ENCODE data around the gene NR6A1. TPM values are rescaled to one million over a fixed set of nuclear protein-coding genes. Genes with fewer than 3 reads are reported as not detected.

NR6A1 gene
- total RNA-seq, 1 donor from 2014 or later = 2.0 TPM

DNA sequence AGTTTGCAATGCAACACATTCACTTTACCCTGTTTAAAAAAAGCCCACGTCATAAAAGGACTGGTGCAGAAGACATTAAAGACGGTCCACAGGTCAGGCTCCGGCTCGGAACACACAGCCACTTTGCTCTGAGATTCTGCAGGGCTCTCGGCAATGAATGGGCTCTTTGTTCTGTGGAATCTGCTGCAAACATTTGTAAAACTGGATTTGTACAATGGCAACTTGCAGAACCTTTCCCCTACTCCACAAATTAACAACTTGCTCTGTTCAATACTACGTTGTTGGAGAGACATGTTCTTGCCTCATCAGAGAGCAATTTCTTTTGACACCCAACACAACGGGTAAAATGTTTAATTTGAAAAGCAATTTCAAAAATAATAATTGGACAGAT, 250.9 kb downstream of the NR6A1 start:
- no peak for DNase-seq

DNA sequence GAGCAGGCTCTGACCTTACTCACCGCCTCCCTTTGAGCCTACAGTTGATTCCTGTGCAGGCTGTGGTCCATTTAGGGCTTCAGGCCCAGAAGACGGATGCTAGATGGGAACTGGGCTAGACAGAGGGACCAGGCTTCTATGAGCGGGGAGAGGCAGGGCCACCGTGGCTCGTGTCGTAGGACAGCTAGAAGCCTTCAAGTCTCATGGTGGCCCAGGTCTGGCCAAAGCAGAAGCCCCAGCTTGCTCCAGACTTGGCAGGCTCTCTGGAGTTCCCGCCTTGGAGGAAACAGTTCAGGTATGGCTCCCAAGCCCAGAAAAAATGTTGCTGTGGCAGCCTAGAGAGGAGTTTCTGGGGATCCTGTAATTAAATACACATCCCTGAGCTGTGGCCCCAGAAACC, 253.0 kb downstream of the NR6A1 start:
- DNase-seq = no peak

DNA sequence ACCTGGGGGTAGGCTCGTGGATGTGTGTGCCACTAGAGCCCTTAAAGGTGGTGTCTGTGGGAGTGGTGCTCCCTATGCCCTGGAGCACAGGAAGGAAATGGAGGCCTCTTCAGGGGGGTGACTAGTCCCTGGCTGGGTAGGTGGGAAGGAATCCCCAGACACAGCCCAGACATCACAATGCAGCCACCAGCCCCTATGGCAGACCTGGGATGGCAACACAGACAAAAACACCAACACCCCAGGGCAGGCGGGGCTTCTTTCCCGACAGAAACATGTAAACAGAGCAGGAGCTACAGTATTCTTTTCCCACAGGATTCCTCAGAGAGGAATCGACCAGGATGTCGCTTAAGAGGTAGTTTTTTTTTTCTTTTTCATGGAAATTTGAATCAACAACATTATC, 253.5 kb downstream of the NR6A1 start:
- DNase-seq = no peak

DNA sequence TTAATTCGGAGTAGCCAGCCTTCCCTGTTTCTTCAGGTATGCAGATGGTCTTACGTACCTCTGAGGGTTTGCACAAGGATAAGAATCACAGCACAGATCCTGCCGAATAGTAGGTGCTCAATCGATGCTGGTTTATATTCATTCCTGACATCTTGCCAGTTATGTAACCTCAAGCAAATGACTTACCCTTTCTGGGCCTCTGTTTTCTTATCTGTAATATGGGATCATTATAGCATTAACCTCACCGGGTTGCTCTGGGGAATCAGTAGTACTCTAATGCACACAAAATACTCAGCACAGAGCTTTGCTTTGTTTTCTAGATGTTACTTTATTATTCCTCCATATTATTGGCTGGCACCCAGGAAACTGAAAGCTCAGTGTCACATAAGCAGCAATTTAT, 256.2 kb downstream of the NR6A1 start:
- DNase-seq = no peak

DNA sequence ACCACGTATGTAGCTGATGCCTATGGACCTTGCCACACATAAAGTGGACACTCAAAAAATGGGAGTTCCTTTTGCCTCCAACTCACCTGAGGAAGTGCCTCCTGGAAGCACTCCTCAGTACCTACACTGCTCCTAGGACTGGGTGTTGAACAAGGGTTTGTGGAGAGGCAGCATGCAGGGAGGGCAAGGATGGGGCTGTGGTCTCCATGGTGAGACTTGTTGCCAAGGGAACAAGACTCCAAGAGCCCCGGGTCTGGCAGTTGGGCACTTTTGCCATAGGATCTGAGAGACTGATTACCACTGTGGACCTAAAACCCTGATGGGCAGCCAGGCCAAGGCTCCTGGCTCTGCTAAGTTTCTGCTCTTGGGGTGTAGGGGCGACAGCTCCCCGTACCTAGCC, 257.0 kb downstream of the NR6A1 start:
- no peak for DNase-seq

DNA sequence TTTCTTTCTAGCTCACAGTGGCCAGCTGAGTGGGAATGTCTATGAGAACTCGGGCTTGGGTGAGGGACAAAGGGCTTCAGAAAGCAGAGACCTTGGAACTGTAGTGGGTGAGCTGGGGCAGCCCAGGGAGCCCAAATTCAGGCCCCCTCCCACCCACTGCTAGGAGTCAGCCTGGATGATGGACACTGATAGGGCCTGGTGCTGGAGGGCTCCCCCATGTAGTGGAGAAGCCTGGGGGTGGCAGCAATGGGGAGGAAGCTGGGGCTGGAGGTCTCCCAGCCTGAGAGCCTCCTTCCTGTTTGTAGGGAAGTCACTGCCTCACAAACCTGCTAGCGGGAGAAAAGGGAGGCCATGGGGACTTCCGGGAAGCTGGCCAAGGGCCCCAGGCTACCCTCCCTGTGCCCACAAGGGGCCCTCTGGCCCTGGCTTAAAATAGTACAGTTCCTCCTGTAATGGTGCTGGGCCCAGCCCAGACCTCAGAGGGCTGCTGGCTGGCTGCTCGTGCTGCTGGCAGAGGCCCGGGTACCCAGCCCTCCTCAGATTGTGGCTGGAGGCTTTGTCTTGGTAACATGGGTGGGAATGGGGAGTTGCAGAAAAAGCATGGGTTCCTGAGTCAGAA, 257.6 kb downstream of the NR6A1 start:
- no peak for DNase-seq

DNA sequence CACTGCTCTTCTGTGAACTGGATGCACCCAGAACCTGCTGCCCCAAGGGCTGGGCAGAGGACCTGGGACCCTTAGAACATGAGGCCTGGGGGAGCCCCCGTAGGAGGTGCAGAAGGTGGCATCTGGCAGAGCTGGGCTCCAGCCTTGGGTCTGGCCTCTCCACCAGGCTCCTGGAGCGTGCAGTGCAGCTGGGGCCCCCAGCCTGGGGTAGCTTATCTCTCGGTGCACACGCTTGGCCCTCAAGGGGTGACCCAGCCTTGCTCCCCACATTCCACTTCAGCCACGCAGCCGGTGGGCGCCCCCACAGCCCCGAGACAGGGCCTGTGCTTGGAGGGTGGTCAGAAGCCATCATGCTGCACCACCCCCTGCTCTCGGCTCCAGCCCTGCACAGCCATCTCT, 258.3 kb downstream of the NR6A1 start:
- DNase-seq = no peak

DNA sequence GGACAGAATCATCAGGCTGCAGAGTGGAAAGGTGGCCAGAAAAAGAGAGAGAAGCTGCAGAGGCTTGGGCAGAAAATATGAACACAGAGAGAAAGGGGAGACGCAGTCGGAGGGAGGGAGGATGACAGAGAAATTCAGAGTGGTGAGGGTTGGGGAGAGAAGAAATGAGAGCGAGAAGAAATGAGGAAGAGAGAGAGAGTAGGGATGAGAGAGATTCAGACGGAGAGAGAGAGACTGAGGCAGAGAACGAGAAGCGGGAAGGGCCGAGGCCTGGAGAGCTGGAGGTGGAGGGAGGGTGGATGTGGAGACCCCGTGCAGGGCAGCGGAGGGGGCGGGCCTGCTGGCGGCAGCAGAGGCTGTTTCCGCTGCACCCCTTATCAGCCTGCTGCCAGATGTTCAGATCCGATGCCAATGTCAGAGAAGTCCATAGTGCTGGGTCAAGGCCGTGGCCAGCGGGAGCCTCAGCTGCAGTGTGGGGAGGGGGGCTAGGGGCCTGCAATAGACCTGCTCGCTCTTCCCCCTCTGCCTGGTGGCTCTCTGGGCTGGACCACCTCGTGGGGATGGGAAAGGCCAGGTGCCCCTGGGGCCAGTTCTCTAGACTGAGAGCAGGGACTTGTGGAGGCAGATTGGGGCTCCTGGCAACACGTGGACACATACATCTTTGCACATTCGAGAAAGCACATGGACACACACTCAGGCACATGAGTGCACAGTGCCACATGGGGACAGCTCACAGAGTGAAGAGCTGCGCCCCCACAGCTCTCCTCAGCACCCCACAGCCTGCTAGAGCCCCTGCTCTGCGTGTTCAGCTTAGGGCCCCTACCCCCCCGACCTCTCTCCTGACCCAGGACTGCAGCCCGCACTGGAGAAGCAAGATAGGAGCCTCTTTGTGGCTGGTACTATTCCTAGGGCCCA, 259.0 kb downstream of the NR6A1 start:
- DNase-seq = no peak

DNA sequence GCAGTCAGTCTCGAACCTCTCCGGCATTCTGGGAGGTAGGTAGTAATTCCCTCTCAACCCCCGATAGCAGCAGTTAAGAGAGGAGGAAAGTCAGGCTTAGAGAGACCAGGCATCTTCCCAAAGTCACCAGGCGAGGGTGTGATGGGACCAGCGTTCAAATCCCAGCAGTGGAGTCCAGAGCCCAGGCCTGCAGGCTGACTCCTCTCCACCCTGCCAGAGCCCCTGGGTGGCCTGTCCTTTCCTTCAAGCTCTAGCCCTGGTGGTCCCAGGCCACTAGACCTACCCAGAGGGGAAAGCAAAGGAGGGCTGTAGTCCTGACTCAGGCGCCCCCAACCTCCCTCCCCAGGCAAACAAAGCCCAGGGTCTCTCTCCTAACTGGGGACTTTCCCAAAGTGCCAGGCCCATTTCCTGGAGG, 259.7 kb downstream of the NR6A1 start:
- DNase-seq = no peak

DNA sequence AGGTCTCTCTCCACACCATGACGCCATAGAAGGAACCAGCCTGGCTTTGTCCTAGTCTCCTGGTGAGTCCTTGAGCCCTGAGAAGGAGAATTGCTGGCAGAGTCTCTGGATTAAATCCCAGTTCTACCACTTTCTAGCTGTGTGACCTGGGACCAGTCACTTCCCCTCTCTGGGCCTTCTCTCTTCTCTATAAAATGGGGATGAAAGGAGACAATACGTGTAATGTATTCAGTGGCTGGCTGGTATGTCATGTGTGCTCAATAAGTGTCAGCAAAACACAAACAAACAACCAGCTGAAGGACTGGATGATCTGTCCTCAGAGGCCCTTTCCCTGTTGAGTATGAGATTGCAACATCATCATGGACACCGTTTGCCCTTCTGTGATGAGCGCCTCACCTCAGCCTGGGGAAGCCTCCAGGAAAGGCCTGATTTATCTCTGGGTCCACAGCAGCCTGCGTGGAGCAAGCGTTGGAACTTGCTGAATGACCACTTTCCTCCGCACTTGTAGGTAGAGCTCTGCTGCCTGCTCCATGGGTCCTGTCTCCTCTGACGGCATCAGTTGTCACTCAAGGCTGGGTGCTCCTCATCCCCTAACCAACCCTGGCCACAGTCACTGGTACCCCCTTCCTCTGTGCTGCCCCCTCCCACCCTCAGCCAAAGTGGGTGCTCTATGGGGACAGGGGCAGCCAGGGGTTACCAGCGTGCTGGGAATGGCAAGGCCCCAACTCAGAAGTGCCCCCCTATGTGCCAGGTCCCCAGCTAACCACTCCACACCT, 260.3 kb downstream of the NR6A1 start:
- no peak for DNase-seq

DNA sequence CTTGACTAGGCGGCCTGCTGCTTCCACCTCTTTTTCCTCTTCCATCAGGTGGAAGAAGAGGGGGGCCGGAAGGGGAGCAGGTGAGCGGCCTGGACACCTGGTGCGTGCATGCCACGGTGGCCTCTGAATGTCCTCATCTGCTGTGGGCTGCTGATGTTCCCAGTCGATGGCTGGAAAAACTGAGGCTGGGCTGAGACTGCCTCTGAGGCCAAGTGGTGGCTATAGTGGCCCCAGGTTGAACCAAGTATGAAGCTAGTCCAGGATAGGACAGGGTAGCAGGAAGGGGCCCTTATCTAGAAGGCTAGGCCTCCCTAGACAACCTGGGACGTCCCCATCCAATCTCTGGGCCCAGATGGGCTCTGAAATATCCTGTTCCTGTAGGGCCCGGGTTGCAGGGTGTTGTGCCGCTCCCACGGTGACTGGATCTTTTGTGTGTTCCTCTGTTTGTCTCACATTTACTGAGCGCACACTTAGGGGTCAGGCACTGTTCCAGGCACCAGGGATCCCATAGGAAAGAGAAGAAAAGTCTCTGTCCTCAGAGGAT, 263.2 kb downstream of the NR6A1 start:
- no peak for DNase-seq

DNA sequence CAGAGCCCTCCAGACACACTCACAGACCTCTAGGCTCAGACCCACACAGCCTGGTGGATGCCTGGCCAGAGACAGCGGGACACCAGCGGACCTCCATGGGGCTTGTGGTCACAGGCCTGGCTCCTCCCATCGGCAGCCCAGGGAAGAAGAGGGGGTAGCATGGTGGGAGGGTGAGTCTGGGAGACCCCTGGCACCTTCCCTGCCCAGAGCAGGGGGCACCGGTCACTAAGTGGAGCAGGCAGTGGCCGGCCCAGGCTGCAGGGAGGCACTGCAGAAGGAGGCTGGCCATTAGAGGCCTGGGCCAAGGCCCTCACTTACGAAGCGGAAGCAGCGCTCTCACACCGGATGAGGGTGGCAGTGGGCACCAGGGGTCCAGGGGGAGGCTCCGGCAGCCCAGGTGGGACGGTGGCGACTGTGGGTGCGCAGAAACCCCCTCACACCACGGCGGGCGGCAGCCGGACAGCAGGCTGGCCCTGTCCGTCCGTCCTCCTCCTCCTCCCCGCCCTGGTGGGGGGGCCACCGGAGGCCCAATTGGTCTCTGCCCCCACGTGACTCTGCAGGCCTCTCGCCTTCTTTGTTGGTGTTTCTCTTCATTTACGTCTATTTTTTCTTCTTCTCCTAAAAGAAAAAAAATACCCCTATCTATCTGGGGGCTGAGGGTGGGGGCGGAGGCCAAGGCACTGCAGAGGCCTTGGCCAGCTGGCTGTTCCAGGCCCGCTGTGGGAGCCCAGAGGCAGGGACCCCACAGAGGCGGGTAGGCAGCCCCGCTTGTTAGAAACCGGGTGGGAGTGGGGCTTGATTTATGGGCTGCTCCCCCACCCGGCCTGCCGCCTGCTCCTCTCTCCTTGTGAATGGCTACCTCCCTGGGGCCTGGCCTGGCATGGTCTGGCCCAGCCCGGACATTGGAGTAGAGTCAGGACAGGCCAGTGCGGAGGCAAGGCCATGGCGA, 263.9 kb downstream of the NR6A1 start, which contains the start of gene NR5A1:
NR5A1 (minus strand) TSS at position 469 of the 949 bp plus-strand sequence. CDS start 4,004 bp downstream, outside the sequence.
- DNase-seq = no peak

DNA sequence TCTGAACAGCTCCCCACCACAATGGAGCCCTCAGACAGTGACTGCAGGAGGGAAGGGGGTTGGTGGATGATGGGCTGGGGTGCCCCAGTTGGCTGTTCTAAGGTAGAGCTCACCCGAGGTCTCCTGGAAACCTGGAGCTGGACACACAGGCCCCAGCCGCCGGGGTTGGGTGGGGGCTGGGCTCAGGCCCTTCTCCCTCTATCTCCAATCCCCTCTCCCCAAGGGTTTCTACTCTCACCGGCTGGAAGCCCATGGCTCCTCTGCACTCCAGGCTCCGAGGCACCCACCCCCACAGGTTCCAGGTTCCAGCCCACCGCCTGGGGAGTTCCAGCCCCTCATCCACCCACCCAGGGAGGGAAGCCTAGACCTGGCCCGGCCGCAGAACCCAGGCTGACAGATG, 264.7 kb downstream of the NR6A1 start:
- DNase-seq = no peak

DNA sequence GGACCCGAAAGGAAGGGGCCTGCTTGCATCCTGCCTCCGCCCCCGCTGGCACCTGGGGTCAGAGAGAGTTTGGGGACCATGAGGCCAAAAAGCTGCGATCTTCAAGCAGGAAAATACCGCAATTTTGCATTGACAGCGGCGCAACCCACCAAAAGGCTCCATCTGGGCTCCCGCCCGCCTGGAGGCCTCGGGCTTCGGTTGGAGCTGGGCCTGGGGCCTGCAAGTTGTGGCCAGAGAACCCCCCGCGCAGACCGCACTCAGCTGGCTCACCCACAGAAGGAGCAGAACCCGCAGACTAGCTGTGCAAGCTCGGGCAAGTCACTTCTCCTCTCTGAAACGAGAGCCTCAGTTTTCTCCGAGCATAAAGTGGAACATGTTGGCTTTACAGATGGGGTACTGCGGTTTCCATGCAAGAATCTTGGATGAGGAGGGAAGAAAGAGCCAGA, 265.2 kb downstream of the NR6A1 start:
- no peak for DNase-seq

DNA sequence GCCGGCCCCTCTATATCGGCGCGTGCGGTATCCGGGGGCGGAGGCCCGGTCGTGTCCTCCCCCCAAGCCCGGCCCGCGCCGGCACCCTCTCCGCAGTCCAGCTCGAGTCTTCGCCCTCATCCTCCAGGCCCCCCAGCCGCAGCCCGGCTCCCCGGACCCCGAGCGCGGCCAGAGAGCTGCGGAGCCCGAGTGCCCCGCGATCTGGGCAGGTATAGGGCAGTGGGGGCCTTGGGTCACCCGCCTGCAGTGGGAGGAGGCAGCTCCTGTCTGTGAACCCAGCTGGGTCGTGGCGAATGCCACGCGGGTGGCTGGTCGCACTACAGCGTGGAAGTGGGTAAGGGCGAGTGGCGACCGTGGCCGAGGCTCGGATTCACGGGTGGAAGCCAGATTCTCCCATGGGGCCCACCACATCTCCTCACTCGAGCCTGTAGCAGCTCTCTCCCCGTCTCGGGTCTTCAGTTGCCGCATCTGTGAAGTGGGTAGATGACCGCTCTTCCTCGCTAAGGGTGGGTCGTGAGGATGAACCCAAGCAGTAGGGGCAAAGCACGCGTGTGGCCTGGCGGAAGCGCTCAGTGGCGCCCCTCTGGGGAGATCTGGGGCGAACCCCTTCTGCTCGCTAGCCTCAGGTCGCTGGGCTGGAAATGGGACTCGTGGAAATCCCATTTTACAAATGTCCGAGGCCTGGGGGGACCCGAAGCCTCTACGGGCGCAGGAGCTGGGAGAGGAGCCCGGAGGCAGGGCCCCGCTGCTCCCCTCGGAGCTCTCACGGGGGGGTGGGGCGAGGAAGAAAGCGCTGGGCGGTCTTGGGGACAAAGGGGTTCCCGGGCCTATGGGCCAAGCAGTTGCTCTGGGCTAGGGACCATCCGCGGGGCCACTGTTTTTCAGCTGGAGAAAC, 265.9 kb downstream of the NR6A1 start:
- DNase-seq = no peak

DNA sequence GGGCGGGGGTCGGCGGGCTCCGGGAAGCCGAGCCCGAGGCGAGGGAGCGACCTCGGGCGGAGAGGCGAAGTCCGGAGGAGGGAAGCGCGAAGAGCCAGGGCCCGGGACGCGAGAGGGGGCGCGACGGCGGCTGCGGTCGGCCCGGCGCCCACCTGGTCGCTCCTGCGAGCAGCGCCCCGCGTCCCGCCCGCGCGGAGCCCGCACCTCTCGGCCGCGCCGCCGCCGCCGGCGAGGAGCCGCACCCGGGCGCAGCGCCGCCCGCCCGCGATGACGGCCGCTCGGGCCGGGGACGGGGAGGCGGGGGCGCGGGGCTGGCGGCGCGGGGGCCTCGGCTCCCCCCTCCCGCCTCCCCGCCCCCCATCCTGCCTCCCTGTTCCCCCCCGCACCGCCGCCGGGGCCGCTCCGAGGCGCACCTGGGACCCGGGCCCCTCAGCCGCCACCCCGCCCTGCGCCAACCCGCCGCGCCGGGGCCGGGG, 266.5 kb downstream of the NR6A1 start:
- no peak for DNase-seq

DNA sequence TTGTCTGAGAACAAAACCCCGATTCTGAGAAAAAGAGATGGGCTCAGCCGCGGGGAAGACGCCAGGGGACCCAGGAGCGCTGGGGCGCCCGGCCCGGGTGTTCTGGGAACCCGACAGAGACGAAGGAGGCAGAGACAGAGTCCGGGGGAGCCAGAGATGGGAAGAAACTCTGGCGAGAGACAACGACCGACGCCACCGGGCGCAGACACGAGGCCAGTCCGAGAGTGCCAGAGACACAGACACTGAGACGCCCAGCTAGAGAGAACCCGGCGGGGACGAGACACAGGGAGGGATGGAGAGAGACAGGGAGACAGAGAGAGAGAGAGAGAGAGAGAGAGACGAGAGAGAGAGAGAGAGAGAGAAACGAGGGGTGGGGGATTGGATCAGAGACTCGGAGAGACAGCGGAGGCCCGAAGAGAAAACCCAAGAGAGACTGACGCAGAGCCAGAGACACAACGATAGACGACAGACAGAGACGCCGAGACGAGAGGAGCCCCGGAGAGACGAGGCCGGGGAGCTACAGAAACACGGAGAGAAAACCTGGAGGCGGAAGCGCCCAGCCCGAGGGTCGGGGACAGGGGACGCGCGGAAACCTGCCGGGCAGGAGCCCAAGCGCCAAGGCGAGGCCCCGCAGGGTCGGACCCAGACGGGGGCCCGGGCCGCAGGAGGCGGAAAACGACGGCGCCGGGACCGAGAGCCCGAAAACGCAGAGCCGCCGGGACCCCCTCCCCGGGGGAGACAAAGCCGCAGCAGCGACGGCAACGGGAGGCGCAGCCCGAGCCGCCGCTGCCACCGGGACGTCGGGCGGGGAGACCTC, 267.2 kb downstream of the NR6A1 start:
- DNase-seq = no peak

DNA sequence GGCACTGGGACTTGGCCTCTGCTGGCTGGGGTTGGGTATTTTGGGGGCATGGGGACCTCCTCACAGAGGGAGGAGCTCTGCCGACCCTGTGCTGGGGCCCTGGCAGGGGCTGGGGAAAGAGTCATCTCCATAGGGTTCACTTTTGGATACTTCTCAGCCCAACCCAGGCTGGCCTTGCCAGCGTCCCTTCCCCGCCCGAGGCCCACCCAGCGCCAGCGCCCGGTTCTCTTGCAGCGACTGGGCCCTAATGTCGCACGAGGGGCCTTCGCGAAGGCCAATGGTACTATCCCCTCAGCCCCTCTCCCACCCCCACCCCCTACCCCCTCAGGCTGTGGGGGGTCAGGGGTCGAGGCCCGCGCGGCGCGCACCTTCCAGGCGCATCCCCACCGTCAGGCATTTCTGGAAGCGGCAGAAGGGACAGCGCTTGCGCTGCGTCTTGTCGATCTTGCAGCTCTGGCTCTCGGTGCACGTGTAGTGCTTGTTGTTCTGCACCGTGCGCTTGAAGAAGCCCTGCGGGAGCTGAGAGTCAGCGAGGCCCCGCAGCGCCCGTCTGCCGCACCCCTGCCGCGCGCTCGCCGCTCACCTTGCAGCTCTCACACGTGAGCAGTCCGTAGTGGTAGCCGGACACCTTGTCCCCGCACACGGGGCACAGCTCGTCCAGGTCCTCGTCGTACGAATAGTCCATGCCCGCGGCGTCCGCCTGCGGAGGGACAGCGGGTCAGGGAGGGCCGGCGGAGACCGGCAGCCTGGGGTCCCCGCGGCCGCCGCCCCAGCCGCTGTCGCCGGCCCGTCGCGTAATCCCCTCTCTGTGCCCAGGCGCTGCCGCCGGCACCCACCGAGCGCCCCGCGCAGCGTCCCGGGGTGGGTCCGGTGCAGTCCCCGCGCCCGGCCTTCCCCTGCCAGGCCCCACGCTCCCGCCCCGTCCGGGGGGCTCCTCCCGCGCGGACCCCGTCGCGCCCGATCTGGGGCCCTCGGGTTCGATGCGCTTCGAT, 268.1 kb downstream of the NR6A1 start:
- DNase-seq = no peak

Measured in occipital lobe (tissue), 2 donors.